MCF 10A (cell line): ENCODE data around the gene PELI1. TPM values are rescaled to one million over a fixed set of nuclear protein-coding genes. Genes with fewer than 3 reads are reported as not detected.

ENCODE experiments used
- BruUV-seq: library from RNA; stranded (reverse); fragments of 400-500 nt; replicated peaks from 2 replicates; lab custom pipeline; 2021; lab: Mats Ljungman, UMichigan
- CTCF ChIA-PET: fragments of 300-600 bp; sonication (Branson Sonifier 250); formaldehyde crosslinking; extraction: SDS; loops from one replicate; lab custom pipeline; 2021; ENCODE audit warnings: antibody characterized with exemption, inconsistent platforms; lab: Yijun Ruan, JAX
- POLR2A ChIA-PET: fragments of 300-600, 350-650 bp; sonication (Branson Sonifier 250); formaldehyde crosslinking; extraction: SDS; loops from one replicate; lab custom pipeline; 2020; ENCODE audit warnings: antibody characterized with exemption, inconsistent platforms; lab: Yijun Ruan, JAX
- DNase-seq: peaks from one replicate; pipeline ENCODE4 v3.0.0-alpha.2; 2018; ENCODE audit not compliant: unreplicated experiment
- H3K27ac Mint-ChIP-seq: one replicate; pipeline ENCODE4 v1.8.0; 2022; ENCODE audit warnings: mild to moderate bottlenecking, low read depth, mixed read lengths; ENCODE audit not compliant: unreplicated experiment
- H3K27me3 Mint-ChIP-seq: one replicate; pipeline ENCODE4 v1.8.0; 2022; ENCODE audit warnings: mixed read lengths; ENCODE audit not compliant: insufficient read depth, unreplicated experiment
- H3K36me3 Mint-ChIP-seq: one replicate; pipeline ENCODE4 v1.8.0; 2022; ENCODE audit warnings: mild to moderate bottlenecking, moderate library complexity, mixed read lengths; ENCODE audit not compliant: insufficient read depth, unreplicated experiment
- H3K4me1 Mint-ChIP-seq: one replicate; pipeline ENCODE4 v1.8.0; 2022; ENCODE audit warnings: mixed read lengths; ENCODE audit not compliant: insufficient read depth, unreplicated experiment
- H3K4me3 Mint-ChIP-seq: one replicate; pipeline ENCODE4 v1.8.0; 2022; ENCODE audit warnings: mild to moderate bottlenecking, moderate library complexity, mixed read lengths; ENCODE audit not compliant: unreplicated experiment
- H3K9me3 Mint-ChIP-seq: one replicate; pipeline ENCODE4 v1.8.0; 2022; ENCODE audit warnings: mixed read lengths; ENCODE audit not compliant: unreplicated experiment
- intact Hi-C: fragments of 100-400 bp; cut with micrococcal nuclease; formaldehyde crosslinking; loops from 2 replicates; pipeline ENCODE4 v1.14.1; 2022
- total RNA-seq: library from RNA; stranded (reverse); gene quantifications from 2 replicates; pipeline ENCODE4 v1.2.3, GENCODE V29; 2022
- TF ChIP-seq, protein P1 (sequence below): fragments of 200-600 bp; IDR thresholded peaks from one replicate; pipeline ENCODE4 v1.8.0; 2022; ENCODE audit warnings: antibody characterized with exemption, mild to moderate bottlenecking; ENCODE audit not compliant: unreplicated experiment

PELI1 gene
- total RNA-seq, 1 experiment from 2014 or later: 16.3 TPM

DNA sequence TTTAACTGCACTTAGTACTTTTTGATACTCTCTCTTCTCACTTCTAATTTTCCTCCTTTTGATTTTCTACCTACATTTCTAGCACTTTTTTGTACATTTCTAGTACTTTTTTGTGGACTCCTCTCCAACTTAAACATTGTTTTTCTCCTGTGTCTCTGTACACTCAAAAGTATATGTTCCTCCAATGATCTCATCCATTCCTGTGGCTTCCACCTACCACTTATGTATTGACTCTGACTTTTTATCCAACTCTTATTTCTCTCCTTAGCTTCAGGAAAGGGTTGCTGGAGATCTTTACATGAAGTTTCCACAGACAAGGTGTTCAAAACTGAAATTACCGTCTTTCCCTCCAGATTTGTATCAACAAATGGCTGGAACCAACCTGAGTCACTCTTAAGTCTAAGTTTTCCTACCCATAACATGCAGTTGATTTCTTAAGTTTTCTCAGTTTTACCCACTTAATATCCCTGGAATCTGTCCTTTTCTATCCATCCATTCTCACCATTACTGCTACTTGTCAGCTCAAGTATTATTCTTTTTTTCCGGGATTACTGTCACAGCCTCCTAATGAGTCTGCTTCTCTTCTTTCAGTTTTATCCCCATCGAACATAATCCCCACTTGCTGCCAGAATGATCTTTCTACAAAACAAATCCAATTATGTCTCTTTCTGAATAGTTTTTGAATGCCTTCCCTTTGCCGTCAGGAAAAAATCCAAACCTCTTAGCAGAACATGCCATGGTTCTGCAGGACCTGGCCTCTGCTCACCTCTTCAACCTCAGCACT is 22.6 kb upstream of the PELI1 start:
- intact Hi-C loops: no loop called here
- TF ChIP-seq, protein P1, sequence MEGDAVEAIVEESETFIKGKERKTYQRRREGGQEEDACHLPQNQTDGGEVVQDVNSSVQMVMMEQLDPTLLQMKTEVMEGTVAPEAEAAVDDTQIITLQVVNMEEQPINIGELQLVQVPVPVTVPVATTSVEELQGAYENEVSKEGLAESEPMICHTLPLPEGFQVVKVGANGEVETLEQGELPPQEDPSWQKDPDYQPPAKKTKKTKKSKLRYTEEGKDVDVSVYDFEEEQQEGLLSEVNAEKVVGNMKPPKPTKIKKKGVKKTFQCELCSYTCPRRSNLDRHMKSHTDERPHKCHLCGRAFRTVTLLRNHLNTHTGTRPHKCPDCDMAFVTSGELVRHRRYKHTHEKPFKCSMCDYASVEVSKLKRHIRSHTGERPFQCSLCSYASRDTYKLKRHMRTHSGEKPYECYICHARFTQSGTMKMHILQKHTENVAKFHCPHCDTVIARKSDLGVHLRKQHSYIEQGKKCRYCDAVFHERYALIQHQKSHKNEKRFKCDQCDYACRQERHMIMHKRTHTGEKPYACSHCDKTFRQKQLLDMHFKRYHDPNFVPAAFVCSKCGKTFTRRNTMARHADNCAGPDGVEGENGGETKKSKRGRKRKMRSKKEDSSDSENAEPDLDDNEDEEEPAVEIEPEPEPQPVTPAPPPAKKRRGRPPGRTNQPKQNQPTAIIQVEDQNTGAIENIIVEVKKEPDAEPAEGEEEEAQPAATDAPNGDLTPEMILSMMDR: no peak
- Mint-ChIP-seq H3K27me3 (no peaks in the 10 kb centered on the region), H3K4me1 (peaks cover 9% of the 10 kb centered on the region), H3K9me3 (no peaks in the 10 kb centered on the region), H3K27ac (no peak overlapping the region), H3K36me3 (no peaks in the 10 kb centered on the region), H3K4me3 (no peak overlapping the region)
- POLR2A ChIA-PET: interaction anchor here (1.6 to 3.0 kb wide), 2 partner anchors 9 to 24 kb away, joined by 3 to 25 read pairs; no protein-coding TSS in a partner anchor
- DNase-seq: no peak
- CTCF ChIA-PET: interaction anchor here (1.4 kb wide), 1 partner anchor 51 kb away, joined by 4 read pairs; no protein-coding TSS in a partner anchor
- BruUV-seq: no TSS peak

- no peak overlapping the region for H3K27ac Mint-ChIP-seq
- ChIA-PET POLR2A (interaction anchor here (1.6 kb wide), 1 partner anchor 23 kb away, joined by 3 read pairs; no protein-coding TSS in a partner anchor), CTCF (interaction anchor here (0.7 kb wide), 1 partner anchor 724 kb away, joined by 3 read pairs; no protein-coding TSS in a partner anchor)
- peaks cover 9% of the 10 kb centered on the region for H3K4me1 Mint-ChIP-seq
- H3K27me3 Mint-ChIP-seq: no peaks in the 10 kb centered on the region
- no peaks in the 10 kb centered on the region for H3K36me3 Mint-ChIP-seq
- no TSS peak for BruUV-seq
- intact Hi-C loops: no loop called here
- H3K4me3 Mint-ChIP-seq: no peak overlapping the region
- TF ChIP-seq, protein P1: no peak
- H3K9me3 Mint-ChIP-seq: no peaks in the 10 kb centered on the region
- no peak for DNase-seq
These were observed 22.0 kb upstream of the PELI1 start for GRCh38 chr2:64166212-64166611.

DNA sequence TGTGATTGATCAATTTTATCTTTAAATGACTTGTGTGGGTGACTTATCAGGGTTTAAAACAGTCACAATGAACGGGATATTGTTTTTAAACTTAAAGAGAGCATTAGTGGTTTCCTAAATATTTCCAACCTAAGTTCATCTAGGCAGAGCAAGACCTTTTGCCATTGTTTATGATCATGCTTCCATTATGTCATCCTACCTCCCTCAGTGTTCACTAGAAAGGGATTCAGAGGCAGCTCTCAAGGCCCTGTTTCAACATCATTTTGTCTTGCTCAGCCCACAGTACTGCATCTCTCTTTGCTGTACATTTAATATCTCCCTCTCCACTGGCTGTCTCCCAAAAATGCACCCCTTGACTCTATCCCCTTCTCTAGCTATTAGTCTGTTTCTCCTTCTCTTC is 21.5 kb upstream of the PELI1 start:
- no peak overlapping the region for H3K4me3 Mint-ChIP-seq
- no peak for DNase-seq
- H3K36me3 Mint-ChIP-seq: no peaks in the 10 kb centered on the region
- peaks cover 9% of the 10 kb centered on the region for H3K4me1 Mint-ChIP-seq
- no TSS peak for BruUV-seq
- no peak overlapping the region for H3K27ac Mint-ChIP-seq
- H3K9me3 Mint-ChIP-seq: no peaks in the 10 kb centered on the region
- intact Hi-C loops: no loop called here
- ChIA-PET POLR2A (interaction anchor here (0.8 to 1.6 kb wide), 2 partner anchors 19 to 22 kb away, joined by 3 read pairs; no protein-coding TSS in a partner anchor), CTCF (interaction anchor here (0.6 to 0.7 kb wide), 2 partner anchors 111 to 724 kb away, joined by 3 read pairs; no protein-coding TSS in a partner anchor)
- TF ChIP-seq, protein P1: no peak
- no peaks in the 10 kb centered on the region for H3K27me3 Mint-ChIP-seq

DNA sequence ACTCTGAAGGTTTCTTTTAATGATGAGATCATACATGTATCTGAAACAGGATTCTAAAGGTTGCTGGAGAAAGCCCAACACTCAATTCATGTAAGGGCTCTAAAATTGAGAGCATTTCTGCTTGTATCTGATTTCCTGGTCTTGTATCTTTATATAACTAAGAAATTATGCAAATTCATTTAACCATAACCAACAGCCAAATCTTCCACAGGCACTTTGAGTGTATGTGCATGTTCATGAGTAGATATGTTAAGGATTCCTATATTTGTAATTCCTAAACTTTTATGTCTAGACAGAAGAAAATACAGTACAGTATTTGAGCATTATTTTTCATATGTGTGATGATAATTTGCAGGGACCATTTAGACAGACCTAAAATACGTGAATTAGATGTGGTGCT is 20.4 kb upstream of the PELI1 start:
- no peak for DNase-seq
- Mint-ChIP-seq H3K4me1 (peaks cover 9% of the 10 kb centered on the region), H3K27ac (no peak overlapping the region), H3K9me3 (no peaks in the 10 kb centered on the region), H3K4me3 (no peak overlapping the region), H3K36me3 (no peaks in the 10 kb centered on the region), H3K27me3 (no peaks in the 10 kb centered on the region)
- TF ChIP-seq, protein P1: no peak
- POLR2A ChIA-PET: interaction anchor here (0.8 kb wide), 1 partner anchor 148 kb away, joined by 3 read pairs; no protein-coding TSS in a partner anchor
- CTCF ChIA-PET: no interaction called here
- BruUV-seq: no TSS peak
- intact Hi-C loops: no loop called here
